Suprapubic skin (tissue), 4 donors: ENCODE measurements around the gene MAP2K1.

Source experiments
- CTCF ChIP-seq, 2 donors: fragments of 200-600 bp in 1 of 2; fragments of 450-650 bp in 1 of 2; sonication (generic) in 1 of 2; IDR thresholded peaks; one replicate each; pipeline ENCODE4 v1.5.1; 2016 to 2019; ENCODE audit warnings: antibody characterized with exemption in 2 of 2, mild to moderate bottlenecking in 1 of 2, moderate library complexity in 1 of 2
- POLR2A ChIP-seq, 2 donors: fragments of 450-650 bp; IDR thresholded peaks; one replicate each; pipeline ENCODE4 v1.6.1; 2017; ENCODE audit warnings: antibody characterized with exemption in 2 of 2, mild to moderate bottlenecking in 2 of 2, moderate library complexity in 2 of 2
- POLR2AphosphoS5 ChIP-seq, 3 donors: sonication (generic); formaldehyde crosslinking; IDR thresholded peaks; one replicate each; pipeline ENCODE4 v1.6.1; 2017; ENCODE audit warnings: antibody characterized with exemption in 3 of 3

GRCh38 chr15:66452420-66452819 lies 65.7 kb downstream of the MAP2K1 start:
- TF ChIP-seq POLR2A (IDR thresholded peaks at IDR 0.05) (no peak), CTCF (IDR thresholded peaks at IDR 0.05) (no peak), POLR2AphosphoS5 (IDR thresholded peaks at IDR 0.05) (no peak)
